Measurements from ENCODE around the gene BUB3. TPM values are rescaled to one million over a fixed set of nuclear protein-coding genes. Genes with fewer than 3 reads are reported as not detected.
A peak's percentile ranks its signal among the peaks of the same experiment; 100 is the strongest.

The BUB3 gene
- total and polyA plus RNA-seq, 2 of the 4 experiments (the other 2 are of a cell fraction), result 215 to 384 TPM

DNA sequence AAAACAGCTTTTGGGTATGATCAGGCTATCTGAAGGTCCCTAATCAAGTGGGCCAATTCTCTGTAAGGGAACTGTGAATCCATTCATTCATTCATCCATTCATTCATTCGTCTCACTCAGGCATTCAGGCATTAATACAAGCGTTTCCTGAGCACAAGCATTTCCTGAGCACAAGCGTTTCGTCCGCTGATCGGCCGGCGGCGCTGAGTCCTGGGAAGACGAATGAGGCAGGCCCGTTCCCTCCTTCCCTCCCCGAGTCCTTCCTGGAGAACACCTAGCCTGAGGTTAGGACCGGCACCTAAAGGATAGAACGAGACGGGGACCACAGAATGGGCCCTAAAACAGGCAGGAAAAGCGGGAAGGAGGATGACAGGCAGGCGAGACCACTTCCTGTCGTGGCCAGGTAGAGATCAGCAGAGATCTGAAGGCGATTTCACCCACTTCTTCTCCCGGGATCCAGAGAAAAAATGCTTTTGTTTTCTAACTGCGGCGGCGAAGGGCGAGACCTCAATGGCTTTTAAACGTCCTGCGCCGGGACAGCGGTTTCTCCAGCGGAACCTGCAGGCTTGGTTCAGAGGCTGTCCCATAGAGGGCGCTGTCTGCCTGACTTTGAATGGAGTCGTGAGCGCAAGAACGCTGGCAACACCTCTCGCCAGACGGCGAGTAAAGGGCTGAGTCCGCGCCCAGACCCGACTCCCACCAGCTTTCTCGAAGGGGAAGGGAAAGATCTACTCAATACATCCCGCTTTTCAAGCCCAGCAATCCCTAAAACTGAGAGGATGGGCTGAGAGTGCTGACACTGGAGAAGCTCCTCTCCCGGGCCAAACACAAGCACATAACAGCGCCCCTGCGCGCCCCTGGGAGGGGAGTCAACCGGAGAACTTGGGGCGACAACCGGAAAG is 21.4 kb upstream of the BUB3 start:
- H3K4ac ChIP-seq (ENCODE audit: low read depth, low read length), result no peak overlapping the region
- H2BK120ac ChIP-seq (ENCODE audit: low read depth, low read length), result no peak overlapping the region
- no peak overlapping the region for H4K91ac ChIP-seq (ENCODE audit: insufficient read depth, low read depth, low read length)
- ChIA-PET POLR2A (ENCODE audit: unreplicated experiment) (no interaction called here), CTCF (interaction anchor here (0.9 to 1.1 kb wide), 3 partner anchors 8 to 12 kb away, joined by 3 to 5 read pairs (median 3); no protein-coding TSS in a partner anchor)
- H3K9me3 ChIP-seq (ENCODE audit: control insufficient read depth, insufficient read depth, low read length), result no peaks in the 10 kb centered on the region; the same call in 1 of the 2 replicates
- DNase-seq, result peak; percentile 76
- peaks cover 70% of the 10 kb centered on the region for H3K27me3 ChIP-seq (ENCODE audit: control insufficient read depth, insufficient read depth, low read length)
- no peak overlapping the region for H2BK20ac ChIP-seq (ENCODE audit: low read depth, low read length)
- TF ChIP-seq RAD21 (IDR thresholded peaks at IDR 0.05; ENCODE audit: low read length) (peak; percentile 86), POLR2A (IDR thresholded peaks at IDR 0.05; ENCODE audit: low read depth, low read length) (0 out of 2 replicates have a peak, but pooled peaks have one; percentile 25), SMC3 (IDR thresholded peaks at IDR 0.05; ENCODE audit: low read depth, low read length) (peak; percentile 68), MAZ (IDR thresholded peaks at IDR 0.05; ENCODE audit: borderline replicate concordance, low read depth, low read length) (no peak), ELK1 (IDR thresholded peaks at IDR 0.05; ENCODE audit: borderline replicate concordance, low read depth, low read length) (no peak)
- TF ChIP-seq, protein P1, sequence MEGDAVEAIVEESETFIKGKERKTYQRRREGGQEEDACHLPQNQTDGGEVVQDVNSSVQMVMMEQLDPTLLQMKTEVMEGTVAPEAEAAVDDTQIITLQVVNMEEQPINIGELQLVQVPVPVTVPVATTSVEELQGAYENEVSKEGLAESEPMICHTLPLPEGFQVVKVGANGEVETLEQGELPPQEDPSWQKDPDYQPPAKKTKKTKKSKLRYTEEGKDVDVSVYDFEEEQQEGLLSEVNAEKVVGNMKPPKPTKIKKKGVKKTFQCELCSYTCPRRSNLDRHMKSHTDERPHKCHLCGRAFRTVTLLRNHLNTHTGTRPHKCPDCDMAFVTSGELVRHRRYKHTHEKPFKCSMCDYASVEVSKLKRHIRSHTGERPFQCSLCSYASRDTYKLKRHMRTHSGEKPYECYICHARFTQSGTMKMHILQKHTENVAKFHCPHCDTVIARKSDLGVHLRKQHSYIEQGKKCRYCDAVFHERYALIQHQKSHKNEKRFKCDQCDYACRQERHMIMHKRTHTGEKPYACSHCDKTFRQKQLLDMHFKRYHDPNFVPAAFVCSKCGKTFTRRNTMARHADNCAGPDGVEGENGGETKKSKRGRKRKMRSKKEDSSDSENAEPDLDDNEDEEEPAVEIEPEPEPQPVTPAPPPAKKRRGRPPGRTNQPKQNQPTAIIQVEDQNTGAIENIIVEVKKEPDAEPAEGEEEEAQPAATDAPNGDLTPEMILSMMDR (conservative IDR thresholded peaks at IDR 0.05; ENCODE audit: low read depth, low read length), result peak; percentile 90
- no TSS peak for BruUV-seq (replicated peaks)
- no peak overlapping the region for H4K5ac ChIP-seq (ENCODE audit: low read depth, low read length)
- H3K4me1 ChIP-seq (ENCODE audit: control insufficient read depth, insufficient read depth, low read length), result peaks cover 2% of the 10 kb centered on the region; the same call in 1 of the 2 replicates
- H3K79me1 ChIP-seq (ENCODE audit: low read depth in 1 of 2, low read length in 2 of 2), result no peaks in the 10 kb centered on the region
- H4K20me1 ChIP-seq (ENCODE audit: insufficient read depth, low read length), result 0 out of 2 replicates have a peak, but pooled peaks cover 3% of the 10 kb centered on the region
- H3K23ac ChIP-seq (ENCODE audit: low read depth, low read length), result no peak overlapping the region; the same call in none of the 2 replicates
- in situ Hi-C loops (cut with MboI; ENCODE audit: low sequenced_read_pairs), result loop anchor here (5.0 to 25.0 kb wide), 3 partner anchors 419 to 1254 kb away; no protein-coding TSS in a partner anchor
- no peaks in the 10 kb centered on the region for H3K36me3 ChIP-seq (ENCODE audit: control insufficient read depth, insufficient read depth, low read length)
- H2BK5ac ChIP-seq (ENCODE audit: low read depth, low read length, poor library complexity, severe bottlenecking), result no peak overlapping the region
- H3K9me1 ChIP-seq (ENCODE audit: insufficient read depth, low read length), result no peaks in the 10 kb centered on the region
- H2BK15ac ChIP-seq (ENCODE audit: low read depth, low read length), result no peak overlapping the region
- dilution Hi-C loops (cut with HindIII; ENCODE audit: low sequenced_read_pairs, unreplicated experiment), result no loop called here
- H3K4me2 ChIP-seq (ENCODE audit: low read depth, low read length), result peak overlapping the region; percentile 75
- H3K9ac ChIP-seq (ENCODE audit: low read depth, low read length), result no peak overlapping the region
- H2AFZ ChIP-seq (replicated peaks; ENCODE audit: low read length, poor library complexity), result peak overlapping the region; percentile 89
- no peak overlapping the region for H2AK5ac ChIP-seq (ENCODE audit: low read depth, low read length)
- WGBS, 2 experiments (ENCODE audit: extremely low coverage in 2 of 2, insufficient read length in 1 of 2), result 0% methylated on average over 5 of the region's 48 CpGs; no CpG with 5 or more reads in 1 of the 2 experiments
- no peak overlapping the region for H3K27ac ChIP-seq (ENCODE audit: insufficient read depth, low read length)
- H4K8ac ChIP-seq (ENCODE audit: low read depth in 2 of 2, low read length in 2 of 2), result no peak overlapping the region
- H3K56ac ChIP-seq (ENCODE audit: extremely low read depth, insufficient read depth, low read length), result no peak overlapping the region
- H3K18ac ChIP-seq (ENCODE audit: low read depth, low read length), result no peak overlapping the region
- H3K14ac ChIP-seq (replicated peaks; ENCODE audit: low read depth, low read length), result no peak overlapping the region
- intact Hi-C loops (cut with micrococcal nuclease), result loop anchor here (1.0 to 2.0 kb wide), 3 partner anchors 88 to 1256 kb away; no protein-coding TSS in a partner anchor
- no peak overlapping the region for H2AK9ac ChIP-seq (replicated peaks; ENCODE audit: low read depth, low read length, poor library complexity)
- ATAC-seq (ENCODE audit: low read depth), result peak; percentile 87
- peak overlapping the region; percentile 16; the same call in 1 of the 2 replicates for H3K4me3 ChIP-seq (ENCODE audit: insufficient read depth, low read depth, low read length)

Data from IMR-90 (cell line).